CD4-positive, alpha-beta T cell treated with Interleukin-15 for 1 hour (primary cell): ENCODE measurements around the gene CYLD.
A peak's percentile ranks its signal among the peaks of the same experiment; 100 is the strongest.

Experiments used
- DNase-seq: peaks from one replicate; pipeline ENCODE4 v3.0.0-alpha.2; 2020

CYLD gene

DNA sequence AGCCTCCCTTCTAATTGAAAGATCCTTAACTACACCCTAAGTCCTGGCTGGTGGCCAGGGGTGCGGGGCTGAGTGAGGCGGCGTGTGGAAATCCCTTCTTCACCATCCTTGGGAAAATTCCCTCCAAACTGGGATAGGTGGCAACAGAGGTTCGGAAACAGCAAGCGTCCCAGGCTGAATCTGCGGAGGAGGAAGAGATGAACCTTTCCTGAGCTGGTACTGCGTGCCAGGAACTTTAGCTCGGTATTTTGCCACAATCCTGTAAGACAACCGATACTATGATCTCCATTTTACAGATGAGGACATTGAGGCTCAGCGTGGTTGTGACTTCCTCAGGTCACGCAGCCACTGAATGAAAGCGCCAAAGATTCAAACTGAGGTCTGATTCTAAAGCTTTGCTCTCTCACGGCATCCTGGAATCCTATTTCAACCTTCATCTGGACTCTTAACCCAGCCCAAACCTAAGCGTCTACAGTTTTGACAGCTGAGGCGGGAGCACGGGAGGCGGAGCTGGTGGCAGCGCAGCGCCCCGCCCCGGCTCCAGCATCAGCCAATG lies 583 bp upstream of the CYLD start:
- no peak for DNase-seq

DNA sequence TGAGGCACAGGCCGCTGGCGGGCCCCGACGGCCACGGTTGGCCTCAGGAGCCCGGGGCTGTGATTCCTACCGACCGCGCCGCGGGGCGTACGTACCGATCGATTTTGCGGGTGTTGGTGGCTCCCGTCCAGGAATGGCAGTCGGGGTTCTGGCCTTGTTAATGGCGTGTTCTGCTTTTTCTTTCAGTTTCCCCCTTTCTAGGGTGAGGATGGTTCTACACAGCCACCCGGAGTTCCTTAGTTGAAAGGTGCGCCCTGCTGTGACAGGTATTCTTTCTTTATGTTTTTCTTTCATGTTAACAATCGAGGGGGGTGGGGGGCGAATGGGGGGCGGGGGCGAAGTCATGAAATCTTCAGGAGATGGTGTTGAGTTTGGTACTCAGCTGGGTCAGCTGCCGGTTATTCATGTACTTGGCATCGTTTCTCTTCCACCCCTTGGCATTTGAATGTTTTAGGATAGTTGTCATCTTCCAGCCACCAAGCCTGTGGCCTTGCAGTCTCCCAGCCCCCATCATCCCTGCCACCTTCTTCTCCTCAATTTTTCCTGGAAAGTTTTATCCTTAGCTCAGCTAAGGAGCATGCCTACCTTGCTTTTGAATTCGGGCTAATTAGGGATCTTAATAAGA lies 802 bp downstream of the CYLD start:
- DNase-seq: peak; percentile 50

DNA sequence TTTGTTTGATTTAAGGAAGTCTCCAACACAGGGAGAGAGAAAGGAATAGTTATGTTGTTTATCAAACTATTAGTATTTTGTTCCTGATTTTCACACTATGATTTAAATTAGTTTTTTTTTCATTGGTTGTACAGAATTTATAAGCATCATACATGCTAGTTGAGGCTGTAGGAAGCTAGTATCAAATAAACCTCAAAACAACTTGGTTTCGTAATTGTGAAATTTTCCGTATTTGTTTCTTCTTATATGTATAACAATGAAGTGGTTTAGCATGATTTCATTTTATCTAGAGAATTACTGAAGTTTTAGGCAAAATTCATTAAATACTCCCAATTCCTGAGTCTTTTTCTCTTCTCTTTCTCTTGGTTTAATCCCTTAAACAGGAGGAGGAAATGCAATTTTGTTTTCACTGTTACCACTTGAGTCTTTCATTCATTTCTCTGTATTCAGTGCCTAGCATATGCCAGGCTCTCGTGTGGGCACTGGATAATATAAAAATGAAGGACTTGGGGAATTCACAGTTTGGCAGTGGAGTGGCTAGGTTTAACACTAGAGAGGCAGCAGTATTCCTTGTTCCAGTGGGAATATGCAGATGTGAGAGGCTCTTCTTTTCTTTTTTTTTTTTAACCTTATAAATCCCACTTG lies 1.8 kb downstream of the CYLD start:
- DNase-seq: no peak

DNA sequence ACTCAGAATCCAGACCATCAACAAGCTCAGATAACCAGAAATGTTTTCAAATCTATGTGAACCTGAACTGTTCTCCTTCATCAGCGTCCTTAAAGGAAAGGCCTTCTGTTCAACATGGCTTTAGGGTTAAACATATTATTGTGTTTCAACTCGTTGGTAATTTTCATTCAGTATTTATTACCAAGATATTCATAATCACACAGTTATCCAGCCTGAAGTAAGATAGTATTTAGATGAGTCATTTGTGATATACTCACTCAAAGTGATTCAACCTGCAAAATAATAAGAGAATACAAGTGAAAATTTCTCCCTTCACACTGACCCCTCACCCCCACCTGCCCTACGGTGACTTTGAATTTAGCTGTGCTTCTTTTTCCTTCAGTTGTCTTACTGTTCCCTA lies 3.0 kb downstream of the CYLD start:
- no peak for DNase-seq

DNA sequence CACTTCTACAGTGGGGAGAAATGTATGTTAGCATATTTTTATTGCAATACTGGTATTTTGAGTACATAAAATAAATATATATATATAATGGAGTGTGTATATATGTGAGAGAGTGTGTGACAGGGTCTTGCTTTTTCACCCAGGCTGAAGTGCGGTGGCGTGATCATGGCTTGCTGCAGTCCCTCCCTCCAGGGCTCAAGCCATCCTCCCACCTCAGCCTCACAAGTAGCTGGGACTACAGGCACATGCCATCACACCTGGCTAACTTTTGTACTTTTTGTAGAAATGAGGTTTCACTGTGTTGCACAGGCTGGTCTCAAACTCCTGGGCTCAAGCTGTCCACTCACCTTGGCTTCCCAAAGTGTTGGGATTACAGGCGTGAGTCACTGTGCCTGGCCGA lies 4.1 kb downstream of the CYLD start:
- DNase-seq: no peak

DNA sequence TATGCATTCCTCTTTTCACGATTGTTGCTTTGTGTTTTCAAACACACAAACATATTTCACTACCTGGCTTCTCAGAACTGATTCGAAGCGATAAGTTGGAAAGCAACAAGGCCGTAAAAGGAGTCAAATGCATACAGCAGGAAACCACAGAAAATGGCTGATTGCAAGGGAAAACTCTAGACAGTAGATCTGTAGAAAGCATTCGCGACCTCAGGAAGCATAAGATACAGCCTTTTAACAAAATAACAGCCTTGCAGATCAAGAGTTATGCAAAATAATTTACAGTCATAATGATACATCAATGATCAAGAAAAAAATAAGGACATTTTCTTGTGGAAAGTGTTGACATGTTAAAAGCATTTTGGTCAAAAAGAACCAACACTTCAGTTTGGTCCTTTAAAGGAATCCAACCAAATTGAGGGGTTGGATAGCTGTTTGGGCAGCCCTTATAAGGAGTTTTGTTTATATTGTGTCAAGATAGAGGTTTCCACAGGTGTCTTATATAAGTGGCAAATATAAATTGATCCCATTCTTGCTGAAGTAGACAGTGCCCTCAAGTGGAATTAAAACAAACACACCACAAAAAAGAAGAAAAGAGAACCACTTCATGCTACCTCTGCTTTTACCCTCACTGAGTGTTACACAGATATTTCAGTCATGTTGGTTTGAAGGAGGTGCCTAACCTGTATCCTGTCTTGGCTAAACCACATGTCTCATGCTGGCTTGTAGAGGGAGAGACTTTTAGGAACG lies 5.5 kb downstream of the CYLD start:
- no peak for DNase-seq

DNA sequence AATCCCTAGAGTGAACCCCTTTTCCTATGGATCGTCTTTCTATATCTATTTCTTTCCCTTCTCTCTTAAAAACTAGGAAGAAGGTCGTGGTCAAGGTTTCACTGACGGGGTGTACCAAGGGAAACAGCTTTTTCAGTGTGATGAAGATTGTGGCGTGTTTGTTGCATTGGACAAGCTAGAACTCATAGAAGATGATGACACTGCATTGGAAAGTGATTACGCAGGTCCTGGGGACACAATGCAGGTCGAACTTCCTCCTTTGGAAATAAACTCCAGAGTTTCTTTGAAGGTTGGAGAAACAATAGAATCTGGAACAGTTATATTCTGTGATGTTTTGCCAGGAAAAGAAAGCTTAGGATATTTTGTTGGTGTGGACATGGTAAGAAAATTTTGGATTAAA lies 9.6 kb downstream of the CYLD start:
- DNase-seq: no peak

DNA sequence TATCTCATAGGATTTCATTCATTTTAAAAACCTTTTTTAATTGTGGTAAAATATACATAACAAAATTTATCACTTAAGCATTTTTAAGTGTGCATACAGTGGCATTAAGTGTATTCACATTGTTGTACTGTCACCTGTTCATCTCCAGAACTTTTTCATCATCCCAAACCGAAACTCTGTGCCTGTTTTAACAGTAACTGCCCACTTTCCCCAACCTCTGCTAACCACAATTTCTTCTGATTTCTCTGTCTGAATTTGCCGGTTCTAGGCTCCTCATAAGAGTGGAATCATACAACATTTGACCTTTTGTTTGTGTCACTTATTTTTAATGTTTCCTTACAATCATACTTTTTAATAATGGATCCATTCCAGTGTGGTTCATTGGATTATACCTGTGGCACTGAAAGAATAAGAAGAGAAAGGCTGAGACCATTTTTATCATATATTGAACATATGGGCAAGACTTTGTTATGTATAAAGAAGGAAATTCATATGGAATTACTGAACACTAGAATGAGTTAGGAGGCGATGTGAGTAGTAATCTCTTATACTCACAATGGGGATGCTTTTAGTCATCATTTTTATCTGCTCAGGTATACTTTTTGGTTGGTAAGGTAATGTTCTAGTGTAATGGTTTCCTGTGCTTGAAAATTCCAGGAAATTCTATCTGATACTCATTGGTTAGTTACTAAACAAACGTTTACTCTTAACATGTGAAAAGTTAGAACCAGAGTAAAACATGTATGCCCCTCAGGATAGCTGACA lies 10.8 kb downstream of the CYLD start:
- no peak for DNase-seq

DNA sequence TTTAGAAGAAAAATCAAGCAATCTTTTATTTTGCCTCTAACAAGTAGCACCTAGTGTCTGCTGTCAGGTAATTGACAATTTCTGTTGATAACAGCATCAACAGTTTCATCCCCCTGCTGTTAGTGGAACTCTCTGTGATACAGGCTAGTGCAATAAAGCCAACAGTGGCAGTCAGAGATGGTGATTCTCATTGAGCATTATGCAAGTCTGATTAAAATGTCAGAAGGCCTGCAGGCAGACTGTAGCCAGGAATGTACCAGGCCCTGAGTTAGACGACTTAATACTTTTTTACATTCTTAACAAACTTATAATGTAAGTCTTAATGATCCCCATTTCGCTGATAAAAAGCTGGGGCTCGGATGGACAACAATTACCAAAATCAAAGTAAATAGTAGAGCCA lies 14.6 kb downstream of the CYLD start:
- DNase-seq: no peak

DNA sequence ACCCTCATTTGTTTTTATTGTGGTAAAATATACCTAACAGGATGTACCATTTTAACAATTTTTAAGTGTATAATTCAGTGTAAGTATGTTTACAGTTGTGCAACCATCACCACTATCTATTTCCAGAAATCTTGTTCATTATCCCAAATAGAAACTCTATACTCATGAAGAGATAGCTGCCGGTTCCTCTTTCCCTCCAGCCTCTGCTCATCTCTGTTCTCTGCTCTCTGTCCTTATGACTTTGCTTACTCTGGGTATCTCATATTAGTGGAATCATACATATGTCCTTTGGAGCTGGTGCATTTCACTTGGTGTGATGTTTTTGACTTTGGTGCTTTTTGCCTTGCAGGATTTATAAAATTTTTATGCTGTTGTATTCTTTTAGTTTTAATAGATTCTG lies 19.4 kb downstream of the CYLD start:
- no peak for DNase-seq

DNA sequence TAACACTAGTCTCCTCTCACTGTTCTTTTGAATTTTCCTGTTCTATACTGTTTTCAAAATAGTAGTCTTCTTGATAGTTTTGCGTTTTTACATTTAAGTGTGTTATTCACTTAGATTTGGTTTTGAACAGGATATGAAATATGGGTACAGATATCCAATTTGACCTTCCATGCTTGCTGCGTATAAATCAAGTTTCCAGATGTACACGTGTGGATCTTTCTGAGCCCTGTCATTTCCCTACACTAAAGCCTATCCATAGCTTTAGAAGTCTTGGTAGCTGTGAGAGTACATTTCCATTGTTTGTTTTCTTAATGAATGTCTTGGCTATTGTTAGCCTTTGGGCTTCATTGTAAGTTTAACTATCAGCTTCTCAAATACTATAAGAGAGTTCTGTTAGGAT lies 20.4 kb downstream of the CYLD start:
- no peak for DNase-seq

DNA sequence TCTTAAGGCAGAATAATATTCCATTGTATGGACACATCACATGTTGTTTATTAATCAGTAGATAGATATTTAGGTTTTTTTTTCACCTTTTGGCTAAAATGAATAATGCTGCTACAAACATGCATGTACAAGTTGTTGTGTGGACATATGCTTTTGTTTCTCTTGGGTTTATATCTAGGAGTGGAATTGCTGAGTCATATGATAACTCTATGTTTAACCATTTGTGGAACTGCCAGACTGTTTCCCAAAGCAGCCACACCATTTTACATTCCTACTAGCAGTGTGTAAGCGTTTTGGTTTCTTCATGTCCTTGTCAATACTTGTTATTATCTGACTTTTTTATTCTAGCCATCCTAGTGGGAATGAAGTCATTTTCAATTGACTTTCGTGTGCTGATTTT lies 21.3 kb downstream of the CYLD start:
- no peak for DNase-seq

DNA sequence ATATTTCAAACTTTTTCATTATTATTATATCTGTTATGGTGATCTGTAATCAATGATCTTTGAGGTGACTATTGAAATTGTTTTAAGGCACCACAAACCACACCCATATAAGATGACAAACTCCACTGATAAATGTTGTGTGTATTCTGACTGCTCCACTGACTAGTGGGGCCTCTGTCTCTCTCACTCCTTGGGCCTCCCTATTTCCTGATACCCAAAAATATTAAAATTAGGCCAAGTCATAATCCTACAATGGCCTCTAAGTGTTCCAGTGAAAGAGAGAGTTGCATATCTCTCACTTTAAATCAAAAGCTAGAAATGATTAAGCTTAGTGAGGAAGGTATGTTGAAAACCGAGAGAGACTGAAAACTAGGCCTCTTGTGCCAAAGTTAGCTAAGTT lies 23.4 kb downstream of the CYLD start:
- DNase-seq: no peak

DNA sequence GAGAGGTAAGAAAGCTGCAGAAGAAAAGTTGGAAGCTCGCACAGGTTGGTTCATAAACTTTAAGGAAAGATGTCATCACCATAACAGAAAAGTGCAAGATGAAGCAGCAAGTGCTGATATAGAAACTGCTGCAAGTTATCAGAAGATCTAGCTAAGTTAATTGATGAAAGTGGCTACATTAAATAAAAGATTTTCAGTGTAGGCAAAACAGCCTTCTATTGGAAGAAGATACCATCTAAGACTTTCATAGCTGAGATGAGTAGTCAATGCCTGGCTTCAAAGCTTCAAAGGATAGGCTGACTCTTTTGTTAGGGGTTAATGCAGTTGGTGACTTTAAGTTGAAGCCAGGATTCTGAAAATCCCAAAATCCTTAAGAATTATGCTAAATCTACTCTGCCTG lies 24.0 kb downstream of the CYLD start:
- no peak for DNase-seq

DNA sequence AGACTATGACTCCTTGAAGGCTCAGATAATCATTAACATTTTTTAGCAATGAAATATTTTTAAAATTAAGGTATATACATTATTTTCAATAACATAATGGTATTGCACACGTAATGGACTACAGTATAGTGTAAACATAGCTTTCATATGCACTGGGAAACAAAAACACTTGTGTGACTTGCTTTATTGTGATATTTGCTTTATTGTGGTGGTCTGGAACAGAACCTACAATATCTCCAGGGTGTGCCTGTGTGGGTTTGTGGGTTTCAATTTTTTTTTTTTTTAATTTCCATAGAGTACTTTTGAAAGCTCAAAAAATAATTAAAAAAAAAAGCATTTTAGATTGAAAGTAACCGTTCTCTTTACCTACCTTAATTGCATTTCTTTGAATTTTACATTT lies 25.3 kb downstream of the CYLD start:
- DNase-seq: no peak

DNA sequence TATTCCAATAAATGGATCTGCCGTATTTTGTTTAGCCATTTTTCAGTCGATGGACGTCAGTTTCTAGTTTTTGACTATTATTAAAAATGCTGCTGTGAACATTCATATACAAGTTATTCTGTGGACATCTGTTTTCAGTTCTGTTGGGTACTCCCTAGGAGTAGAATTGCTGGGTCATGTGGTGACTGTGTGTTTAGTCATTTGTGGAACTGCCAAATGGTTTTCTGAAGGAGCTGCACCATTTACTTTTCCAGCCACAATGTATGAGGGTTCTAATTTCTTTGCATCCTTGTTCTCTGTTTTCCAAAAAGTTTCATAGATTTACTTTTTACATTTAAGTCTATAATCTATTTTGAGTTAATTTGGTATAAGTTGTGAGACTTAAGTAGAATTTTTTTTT lies 29.5 kb downstream of the CYLD start:
- DNase-seq: no peak

DNA sequence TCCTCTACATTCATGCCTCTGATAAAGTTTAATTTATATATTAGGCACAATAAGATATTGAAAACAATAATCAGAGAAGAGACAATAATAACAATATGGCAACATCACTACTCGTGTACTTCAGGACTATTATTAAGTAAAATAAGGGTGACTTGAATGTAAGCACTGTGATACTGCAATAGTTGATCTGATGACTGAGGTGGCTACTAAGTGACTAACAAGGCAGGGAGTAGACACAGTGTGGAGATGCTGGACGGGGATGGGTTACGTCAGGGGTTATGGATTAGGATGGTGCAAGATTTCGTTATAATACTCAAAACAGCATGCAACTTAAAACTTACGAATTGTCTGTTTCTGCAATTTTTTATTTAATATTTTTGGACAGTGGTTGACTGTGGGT lies 32.5 kb downstream of the CYLD start:
- no peak for DNase-seq

DNA sequence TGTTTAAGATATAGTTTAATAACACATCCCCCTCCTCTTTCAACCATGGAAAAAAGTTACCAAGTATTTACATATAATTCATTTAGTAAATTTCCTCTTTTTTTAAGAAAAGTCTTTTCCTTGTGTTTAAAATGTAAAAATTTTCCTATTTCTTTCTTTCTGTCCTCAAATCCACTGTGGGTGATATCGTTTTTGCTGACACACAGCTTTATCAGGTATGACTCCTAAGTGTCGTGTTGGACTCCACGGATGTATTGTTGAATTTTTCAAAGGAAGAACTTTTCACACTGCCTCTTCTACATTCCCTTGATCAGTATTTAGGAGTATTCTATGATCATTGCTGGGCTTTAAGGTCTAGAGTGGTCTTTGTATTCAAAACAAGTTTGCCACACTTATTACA lies 33.1 kb downstream of the CYLD start:
- no peak for DNase-seq

DNA sequence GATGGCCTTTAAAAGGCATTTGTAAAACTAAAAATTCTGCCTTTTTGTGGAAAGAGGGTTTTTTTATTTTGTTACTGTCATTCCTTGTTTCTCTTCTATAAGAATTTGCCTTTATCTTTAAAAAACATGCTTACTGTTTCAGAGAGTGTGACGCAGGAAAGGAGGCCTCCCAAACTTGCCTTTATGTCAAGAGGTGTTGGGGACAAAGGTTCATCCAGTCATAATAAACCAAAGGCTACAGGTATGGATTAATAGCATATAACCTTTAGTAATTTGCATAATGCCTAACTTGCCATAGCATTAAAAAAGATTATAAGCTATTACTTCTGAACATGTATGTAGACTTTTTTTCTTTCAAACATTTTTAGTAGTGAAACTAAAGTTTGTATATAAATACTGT lies 34.2 kb downstream of the CYLD start:
- DNase-seq: no peak

DNA sequence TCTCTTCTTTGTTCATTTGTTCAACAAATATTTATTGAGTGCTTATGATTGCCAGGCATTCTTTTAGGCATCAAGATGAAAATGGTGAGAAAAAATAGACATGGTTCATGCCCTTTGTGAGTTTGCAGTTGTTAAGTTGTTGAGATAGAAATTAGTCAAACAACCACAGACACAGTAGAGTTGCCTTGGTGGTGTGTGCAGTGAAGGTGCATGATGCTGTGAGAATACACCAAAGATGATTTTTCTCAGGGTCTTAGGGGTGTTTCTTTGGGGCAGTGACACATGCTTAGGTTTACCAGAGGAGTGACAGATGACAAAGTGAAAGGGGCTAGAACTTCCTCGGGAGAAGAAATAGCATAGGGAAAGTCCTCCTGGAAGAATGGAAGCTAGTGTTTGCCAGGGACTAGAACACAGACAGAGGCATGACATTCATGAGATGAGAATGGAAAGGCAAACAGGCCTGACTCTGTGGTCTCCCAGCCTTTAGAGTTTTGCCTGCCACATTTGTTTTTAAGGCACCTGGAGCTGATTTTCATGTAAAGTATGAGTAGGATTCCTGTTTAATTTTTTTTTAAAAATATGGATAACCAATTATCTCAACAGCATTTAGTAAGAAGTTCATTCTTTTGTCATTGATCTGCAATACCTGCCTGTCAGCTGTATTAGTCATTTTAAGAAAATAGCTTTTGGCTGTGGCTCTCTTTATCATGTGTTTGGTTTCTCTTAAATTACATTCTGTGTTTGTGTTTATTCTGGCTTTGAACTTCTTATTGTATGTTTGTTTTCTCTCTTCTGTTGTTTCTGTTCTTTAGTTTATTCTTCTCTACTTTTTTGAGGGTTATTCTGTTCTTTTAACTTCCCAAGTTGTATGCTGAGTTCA lies 36.6 kb downstream of the CYLD start:
- no peak for DNase-seq

DNA sequence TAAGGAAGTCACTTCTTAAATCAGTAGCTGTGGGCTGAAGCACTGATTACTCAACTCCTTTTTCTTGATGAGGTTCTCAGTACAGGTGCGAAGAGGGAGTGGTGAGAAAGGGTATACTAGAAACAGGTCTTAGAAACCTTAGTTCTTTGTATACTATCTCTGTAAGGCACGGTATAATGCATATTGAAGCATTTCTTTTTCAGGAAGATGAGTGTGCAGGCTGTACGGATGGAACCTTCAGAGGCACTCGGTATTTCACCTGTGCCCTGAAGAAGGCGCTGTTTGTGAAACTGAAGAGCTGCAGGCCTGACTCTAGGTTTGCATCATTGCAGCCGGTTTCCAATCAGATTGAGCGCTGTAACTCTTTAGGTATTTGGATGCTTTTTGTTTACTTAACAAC lies 39.2 kb downstream of the CYLD start:
- DNase-seq: no peak

DNA sequence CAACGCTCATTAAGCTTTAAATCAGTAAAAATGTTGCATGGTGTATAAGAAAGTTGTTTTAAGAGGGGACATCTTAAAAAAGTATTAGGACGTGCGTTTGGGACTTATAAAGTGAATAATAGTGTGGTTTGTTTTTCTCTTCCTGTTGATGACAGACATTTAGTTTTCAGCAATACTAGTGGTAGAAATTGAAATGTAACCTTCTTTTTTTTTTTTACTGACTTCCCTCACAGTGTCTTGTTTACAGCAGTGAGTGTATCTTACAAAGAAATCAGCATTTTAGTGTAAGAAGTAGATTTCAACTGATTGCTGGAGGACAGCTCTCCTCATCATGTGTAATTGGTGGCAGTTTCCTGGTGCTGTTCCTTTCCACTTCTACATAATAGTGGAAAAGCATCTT lies 39.6 kb downstream of the CYLD start:
- DNase-seq: no peak

DNA sequence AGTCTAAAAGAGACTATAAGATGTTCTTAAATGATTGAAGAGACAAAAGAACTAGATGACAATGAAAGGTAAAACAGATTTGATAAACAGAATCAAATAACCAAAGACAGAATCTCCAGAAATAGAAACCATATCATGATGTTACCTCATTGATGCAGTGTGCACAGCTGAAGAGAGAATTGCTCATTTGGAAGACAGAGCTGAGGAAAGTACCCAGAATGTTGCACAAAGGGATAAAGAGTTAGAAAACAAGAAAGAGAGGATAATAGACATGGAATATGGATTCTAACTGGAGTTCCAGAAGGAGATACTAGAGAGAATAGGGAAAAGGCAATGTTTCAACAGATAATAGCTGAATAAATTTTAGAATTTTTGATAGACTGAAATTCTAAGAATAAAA lies 47.9 kb downstream of the CYLD start:
- DNase-seq: no peak
